Naive thymus-derived CD8-positive, alpha-beta T cell (primary cell): ENCODE measurements around the gene TUBGCP4. TPM values are rescaled to one million over a fixed set of nuclear protein-coding genes. Genes with fewer than 3 reads are reported as not detected.
A peak's percentile ranks its signal among the peaks of the same experiment; 100 is the strongest.
"Not testable (repeated sequence)": the region's sequence is repeated elsewhere in the genome, so short reads cannot be mapped to it uniquely, and the experiment has no call there.

Source experiments
- ATAC-seq, 2 donors: fragments of 150-1000 bp; cut with Tn5 transposase in 1 of 2; sonication (Bioruptor Pico), chemical (Tn5 transposase) in 1 of 2; 1 replicate in 1 of 2; 2 replicates in 1 of 2; pipeline ENCODE4 v1.10.0; 2021; ENCODE audit warnings: mild to moderate bottlenecking in 2 of 2, moderate library complexity in 2 of 2
- POLR2A ChIA-PET: fragments of 350-600 bp; sonication (Branson Sonifier 250); formaldehyde crosslinking; loops from one replicate; lab custom pipeline; 2021; ENCODE audit warnings: antibody characterized with exemption; lab: Charles Lee
- DNase-seq, 10 donors: peaks; one replicate each; pipeline versions ENCODE4 v3.0.0 to v3.0.0-alpha.2; 2020 to 2022
- H3K27ac Mint-ChIP-seq, 10 donors: one replicate each; pipeline ENCODE4 v1.8.0; 2020 to 2022; ENCODE audit warnings: mild to moderate bottlenecking in 10 of 10, mixed read lengths in 10 of 10, moderate library complexity in 4 of 10, inconsistent platforms in 1 of 10
- H3K27me3 Mint-ChIP-seq, 5 donors: one replicate each; pipeline ENCODE4 v1.8.0; 2021 to 2022; ENCODE audit warnings: mixed read lengths in 5 of 5
- H3K36me3 Mint-ChIP-seq, 3 donors: one replicate each; pipeline ENCODE4 v1.8.0; 2020 to 2022; ENCODE audit warnings: mixed read lengths in 3 of 3, mild to moderate bottlenecking in 2 of 3, inconsistent platforms in 1 of 3
- H3K4me1 Mint-ChIP-seq, 4 donors: one replicate each; pipeline ENCODE4 v1.8.0; 2021 to 2022; ENCODE audit warnings: mixed read lengths in 4 of 4
- H3K4me3 Mint-ChIP-seq, 10 donors: one replicate each; pipeline ENCODE4 v1.8.0; 2020 to 2022; ENCODE audit warnings: mild to moderate bottlenecking in 10 of 10, mixed read lengths in 10 of 10, moderate library complexity in 6 of 10, inconsistent platforms in 1 of 10
- H3K9me3 Mint-ChIP-seq, 9 donors: one replicate each; pipeline ENCODE4 v1.8.0; 2020 to 2022; ENCODE audit warnings: mixed read lengths in 9 of 9, mild to moderate bottlenecking in 3 of 9, inconsistent platforms in 1 of 9, moderate library complexity in 1 of 9
- polyA plus RNA-seq, 3 donors: library from polyadenylated mRNA; unstranded; fragments of 300-500 nt; fragmentation: Illumina TruSeq; gene quantifications; one replicate each; pipeline ENCODE4 v1.2.3, GENCODE V29; 2021
- total RNA-seq, 8 experiments: library from RNA in 2 of 8; stranded (reverse) in 2 of 8; gene quantifications; one replicate each; pipeline ENCODE4 v1.2.3 and lab custom pipeline; 2021 to 2026

TUBGCP4 gene
- total and polyA plus RNA-seq, 5 experiments from 2014 or later: 7.6 to 22.7 (median 15.0) TPM

GRCh38 chr15:43370310-43370974 lies 459 bp upstream of the TUBGCP4 start:
- H3K4me1 Mint-ChIP-seq: peaks cover 39 to 58% (median 50%) of the 10 kb centered on the region in 4 donors
- POLR2A ChIA-PET: interaction anchor here (0.6 to 2.2 kb wide), 4 partner anchors 8 to 1097 kb away, joined by 3 to 9 read pairs (median 4); partner anchors contain the start of genes GANC, LCMT2 and TMEM87A
- H3K36me3 Mint-ChIP-seq: peaks cover 36 to 41% (median 36%) of the 10 kb centered on the region in 3 donors
- DNase-seq (peak in 2 of 10 donors; percentile 4 to 12), ATAC-seq (peak; percentile 11 to 67)
- peaks cover 3 to 42% (median 32%) of the 10 kb centered on the region in 9 donors for H3K9me3 Mint-ChIP-seq
- peak overlapping the region; percentile 87 to 93 (median 91) for H3K4me3 Mint-ChIP-seq
- peak overlapping the region; percentile 70 to 96 (median 90) for H3K27ac Mint-ChIP-seq
- H3K27me3 Mint-ChIP-seq: no peaks in the 10 kb centered on the region

DNA sequence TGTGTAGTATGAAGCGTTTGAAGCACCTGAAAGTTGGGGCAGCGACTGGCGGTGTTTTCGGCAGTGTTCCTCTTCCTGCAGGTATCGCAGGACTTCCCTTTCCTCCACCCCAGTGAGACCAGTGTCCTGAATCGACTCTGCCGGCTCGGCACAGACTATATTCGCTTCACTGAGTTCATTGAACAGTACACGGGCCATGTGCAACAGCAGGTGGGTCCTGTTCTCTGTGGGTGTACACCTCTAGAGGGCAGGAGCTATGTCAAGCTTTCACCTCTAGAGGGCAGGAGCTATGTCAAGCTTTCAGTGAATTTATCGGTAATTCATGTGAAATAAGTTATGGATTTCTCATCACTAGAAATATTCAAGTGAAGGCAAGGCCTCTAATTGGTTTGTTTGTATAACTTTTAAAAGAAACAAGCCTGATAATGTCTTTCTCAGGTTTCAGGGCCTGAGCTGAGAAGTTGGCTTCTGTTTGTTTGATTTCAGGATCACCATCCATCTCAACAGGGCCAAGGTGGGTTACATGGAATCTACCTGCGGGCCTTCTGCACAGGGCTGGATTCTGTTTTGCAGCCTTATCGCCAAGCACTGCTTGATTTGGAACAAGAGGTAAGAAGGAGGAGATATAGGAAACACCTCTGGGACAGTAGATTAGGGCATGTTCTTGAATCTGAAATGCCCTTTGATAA lies 5.3 kb downstream of the TUBGCP4 start:
- Mint-ChIP-seq H3K9me3 (no peaks in the 10 kb centered on the region), H3K27me3 (no peaks in the 10 kb centered on the region), H3K4me1 (peaks cover 16 to 35% (median 24%) of the 10 kb centered on the region in 4 donors), H3K27ac (peak overlapping the region in 1 of 10 donors; percentile 1), H3K36me3 (peaks cover 0 to 42% (median 16%) of the 10 kb centered on the region in 3 donors), H3K4me3 (no peak overlapping the region)
- ATAC-seq (peak; percentile 52 to 75), DNase-seq (peak in 8 of 10 donors; percentile 5 to 62 (median 23))
- POLR2A ChIA-PET: interaction anchor here (1.2 kb wide), 1 partner anchor 15 kb away, joined by 4 read pairs; no protein-coding TSS in a partner anchor

DNA sequence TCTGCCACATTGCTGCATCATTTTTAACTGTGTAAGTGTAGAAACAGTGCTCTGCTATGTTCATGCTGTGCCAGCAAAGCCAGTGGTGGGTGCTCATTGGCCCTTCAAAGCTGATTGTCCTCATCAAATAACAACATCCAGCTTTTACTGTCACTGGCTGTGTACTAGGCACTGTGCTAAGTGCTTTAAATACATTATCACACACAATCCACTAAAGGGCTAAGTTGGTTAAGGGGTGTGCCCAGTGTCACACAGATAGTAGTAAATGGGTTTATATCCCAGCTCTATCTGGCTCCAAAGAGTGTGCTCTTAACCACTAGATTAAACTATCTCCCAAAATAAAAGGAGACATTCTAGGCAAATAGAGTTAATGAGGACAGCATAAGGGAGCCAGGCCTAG lies 7.7 kb downstream of the TUBGCP4 start:
- H3K27me3 Mint-ChIP-seq: no peaks in the 10 kb centered on the region
- H3K27ac Mint-ChIP-seq: no peak overlapping the region
- H3K4me1 Mint-ChIP-seq: peaks cover 3 to 17% (median 8%) of the 10 kb centered on the region in 4 donors
- H3K9me3 Mint-ChIP-seq: no peaks in the 10 kb centered on the region
- H3K4me3 Mint-ChIP-seq: no peak overlapping the region
- ATAC-seq (no peak), DNase-seq (no peak)
- H3K36me3 Mint-ChIP-seq: peaks cover 0 to 61% (median 19%) of the 10 kb centered on the region in 3 donors
- POLR2A ChIA-PET: no interaction called here

DNA sequence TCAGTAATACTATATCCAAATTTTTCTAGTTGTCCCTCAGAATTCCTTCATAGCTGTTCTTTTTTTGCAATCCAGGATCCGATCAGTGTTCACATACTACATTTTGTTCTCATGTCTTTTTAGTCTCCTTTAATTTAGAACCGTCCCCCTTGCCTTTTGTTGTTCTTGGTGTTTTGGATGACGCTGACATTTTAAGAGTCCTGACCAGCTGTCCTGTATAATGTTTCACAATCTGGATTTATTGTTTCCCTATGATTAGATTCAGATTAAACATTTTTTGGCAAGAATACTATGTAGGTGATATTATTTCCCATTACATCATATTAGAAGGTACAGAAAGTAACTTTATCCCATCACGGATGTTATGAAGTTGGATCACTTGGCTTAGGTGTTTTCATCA lies 11.4 kb downstream of the TUBGCP4 start:
- H3K4me3 Mint-ChIP-seq: no peak overlapping the region
- no peak for ATAC-seq
- POLR2A ChIA-PET: no interaction called here
- peaks cover 0 to 10% (median 3%) of the 10 kb centered on the region in 4 donors for H3K4me1 Mint-ChIP-seq
- H3K27me3 Mint-ChIP-seq: no peaks in the 10 kb centered on the region
- H3K27ac Mint-ChIP-seq: no peak overlapping the region
- DNase-seq: no peak
- no peaks in the 10 kb centered on the region for H3K9me3 Mint-ChIP-seq
- H3K36me3 Mint-ChIP-seq: peaks cover 9 to 86% (median 42%) of the 10 kb centered on the region in 3 donors

DNA sequence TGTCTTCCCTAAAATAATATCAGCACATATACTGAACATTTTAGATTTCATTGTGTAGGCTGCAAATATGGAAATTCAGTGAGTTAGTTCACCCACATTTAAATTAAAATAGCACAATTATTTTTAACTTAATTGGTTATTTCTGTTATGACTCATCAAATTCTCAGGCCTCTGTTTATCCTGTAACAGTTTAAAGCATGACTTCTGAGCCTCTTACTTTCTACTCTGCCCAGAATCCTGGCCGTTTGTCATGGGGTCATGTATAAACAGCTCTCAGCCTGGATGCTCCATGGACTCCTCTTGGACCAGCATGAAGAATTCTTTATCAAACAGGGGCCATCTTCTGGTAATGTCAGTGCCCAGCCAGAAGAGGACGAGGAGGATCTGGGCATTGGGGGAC lies 12.2 kb downstream of the TUBGCP4 start:
- no peaks in the 10 kb centered on the region for H3K27me3 Mint-ChIP-seq
- no peaks in the 10 kb centered on the region for H3K9me3 Mint-ChIP-seq
- POLR2A ChIA-PET: interaction anchor here (0.7 to 1.1 kb wide), 2 partner anchors 8 to 358 kb away, joined by 3 read pairs; no protein-coding TSS in a partner anchor
- no peak for ATAC-seq
- DNase-seq: no peak
- peaks cover 0 to 6% (median 3%) of the 10 kb centered on the region in 4 donors for H3K4me1 Mint-ChIP-seq
- no peak overlapping the region for H3K27ac Mint-ChIP-seq
- peaks cover 9 to 86% (median 37%) of the 10 kb centered on the region in 3 donors for H3K36me3 Mint-ChIP-seq
- no peak overlapping the region for H3K4me3 Mint-ChIP-seq

DNA sequence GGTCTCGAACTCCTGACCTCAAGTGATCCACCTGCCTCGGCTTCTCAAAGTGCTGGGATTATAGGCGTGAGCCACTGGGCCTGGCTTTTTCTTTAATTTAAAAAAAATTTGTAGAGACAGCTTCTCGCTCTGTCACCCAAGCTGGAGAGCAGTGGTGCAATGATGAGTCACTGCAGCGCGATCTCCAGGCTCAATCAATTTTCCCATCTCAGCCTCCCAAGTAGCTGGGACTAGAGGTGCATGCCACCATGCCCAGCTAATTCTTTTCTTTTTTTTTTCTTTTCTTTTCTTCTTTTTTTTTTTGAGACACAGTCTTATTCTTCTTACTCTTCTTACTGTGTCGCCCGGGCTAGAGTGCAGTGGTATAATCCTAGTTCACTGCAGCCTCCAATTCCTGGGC lies 19.8 kb downstream of the TUBGCP4 start:
- ATAC-seq (no peak), DNase-seq (no peak)
- no peaks in the 10 kb centered on the region for H3K27me3 Mint-ChIP-seq
- H3K36me3 Mint-ChIP-seq: peaks cover 16 to 83% (median 30%) of the 10 kb centered on the region in 3 donors
- POLR2A ChIA-PET: no interaction called here
- H3K9me3 Mint-ChIP-seq: no peaks in the 10 kb centered on the region
- peak overlapping the region in 3 of 10 donors; percentile 22 to 36 (median 30) for H3K27ac Mint-ChIP-seq
- no peak overlapping the region for H3K4me3 Mint-ChIP-seq
- peaks cover 0 to 2% (median 1%) of the 10 kb centered on the region in 4 donors for H3K4me1 Mint-ChIP-seq

GRCh38 chr15:43393592-43393991 lies 22.7 kb downstream of the TUBGCP4 start:
- H3K9me3 Mint-ChIP-seq, H3K4me1 Mint-ChIP-seq, DNase-seq, ATAC-seq, POLR2A ChIA-PET, H3K27ac Mint-ChIP-seq, H3K27me3 Mint-ChIP-seq, H3K4me3 Mint-ChIP-seq: not testable (repeated sequence)
- peaks cover 10 to 85% (median 25%) of the 10 kb centered on the region in 3 donors for H3K36me3 Mint-ChIP-seq

- H3K27me3 Mint-ChIP-seq: no peaks in the 10 kb centered on the region
- H3K4me3 Mint-ChIP-seq: no peak overlapping the region
- peaks cover 0 to 95% (median 28%) of the 10 kb centered on the region in 3 donors for H3K36me3 Mint-ChIP-seq
- POLR2A ChIA-PET: no interaction called here
- peaks cover 0 to 2% (median 0%) of the 10 kb centered on the region in 4 donors for H3K4me1 Mint-ChIP-seq
- peak overlapping the region in 4 of 10 donors; percentile 24 to 52 (median 26) for H3K27ac Mint-ChIP-seq
- H3K9me3 Mint-ChIP-seq: no peaks in the 10 kb centered on the region
- DNase-seq (no peak), ATAC-seq (no peak)
These were observed 31.4 kb downstream of the TUBGCP4 start for GRCh38 chr15:43402255-43402654.

DNA sequence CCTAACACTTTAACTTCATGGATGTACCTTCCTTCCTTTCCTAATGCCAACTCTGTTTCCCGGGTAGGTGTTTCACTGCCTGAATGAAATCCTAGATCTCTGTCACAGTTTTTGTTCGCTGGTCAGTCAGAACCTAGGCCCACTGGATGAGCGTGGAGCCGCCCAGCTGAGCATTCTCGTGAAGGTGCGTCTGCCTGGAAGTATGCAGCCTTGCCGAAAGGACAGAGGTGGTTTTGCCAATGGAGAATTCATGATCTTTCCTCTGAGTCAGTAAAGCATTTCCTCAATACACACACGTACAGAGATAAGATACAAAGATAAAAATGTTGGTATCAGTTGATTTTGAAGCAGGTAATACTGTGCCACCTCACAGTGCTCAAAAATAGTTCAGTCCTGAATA lies 32.7 kb downstream of the TUBGCP4 start:
- DNase-seq: no peak
- Mint-ChIP-seq H3K27me3 (no peaks in the 10 kb centered on the region), H3K4me3 (no peak overlapping the region), H3K27ac (peak overlapping the region in 5 of 10 donors; percentile 12 to 66 (median 27)), H3K9me3 (no peaks in the 10 kb centered on the region), H3K4me1 (peaks cover 0 to 2% (median 0%) of the 10 kb centered on the region in 4 donors), H3K36me3 (peaks cover 0 to 95% (median 28%) of the 10 kb centered on the region in 3 donors)
- POLR2A ChIA-PET: no interaction called here
- ATAC-seq: no peak

DNA sequence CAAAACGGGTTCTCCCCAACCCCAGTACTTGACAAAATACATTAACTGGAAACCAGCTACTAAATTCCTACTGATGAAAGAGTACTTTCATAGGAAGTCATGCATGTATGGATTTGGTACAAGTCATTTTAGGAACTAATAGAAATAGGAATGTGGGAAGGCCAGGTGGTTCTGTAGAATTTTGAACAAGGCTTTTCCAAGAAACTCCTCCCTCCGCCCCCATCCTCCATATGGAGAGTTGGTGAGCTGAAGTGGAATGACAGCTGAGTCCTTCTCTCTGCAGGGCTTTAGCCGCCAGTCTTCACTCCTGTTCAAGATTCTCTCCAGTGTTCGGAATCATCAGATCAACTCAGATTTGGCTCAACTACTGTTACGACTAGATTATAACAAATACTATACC lies 33.2 kb downstream of the TUBGCP4 start:
- Mint-ChIP-seq H3K4me3 (no peak overlapping the region), H3K9me3 (no peaks in the 10 kb centered on the region), H3K4me1 (peaks cover 0 to 2% (median 0%) of the 10 kb centered on the region in 4 donors), H3K36me3 (peaks cover 0 to 95% (median 25%) of the 10 kb centered on the region in 3 donors), H3K27me3 (no peaks in the 10 kb centered on the region), H3K27ac (peak overlapping the region in 4 of 10 donors; percentile 12 to 81 (median 36))
- DNase-seq: no peak
- POLR2A ChIA-PET: no interaction called here
- no peak for ATAC-seq

- ATAC-seq (no peak), DNase-seq (no peak)
- H3K27ac Mint-ChIP-seq: peak overlapping the region in 1 of 10 donors; percentile 70
- no peaks in the 10 kb centered on the region for H3K27me3 Mint-ChIP-seq
- no peaks in the 10 kb centered on the region for H3K9me3 Mint-ChIP-seq
- no peak overlapping the region for H3K4me3 Mint-ChIP-seq
- POLR2A ChIA-PET: no interaction called here
- peaks cover 0 to 95% (median 24%) of the 10 kb centered on the region in 3 donors for H3K36me3 Mint-ChIP-seq
- H3K4me1 Mint-ChIP-seq: peaks cover 0 to 5% (median 0%) of the 10 kb centered on the region in 4 donors
These were observed 35.3 kb downstream of the TUBGCP4 start for GRCh38 chr15:43406189-43406588.

DNA sequence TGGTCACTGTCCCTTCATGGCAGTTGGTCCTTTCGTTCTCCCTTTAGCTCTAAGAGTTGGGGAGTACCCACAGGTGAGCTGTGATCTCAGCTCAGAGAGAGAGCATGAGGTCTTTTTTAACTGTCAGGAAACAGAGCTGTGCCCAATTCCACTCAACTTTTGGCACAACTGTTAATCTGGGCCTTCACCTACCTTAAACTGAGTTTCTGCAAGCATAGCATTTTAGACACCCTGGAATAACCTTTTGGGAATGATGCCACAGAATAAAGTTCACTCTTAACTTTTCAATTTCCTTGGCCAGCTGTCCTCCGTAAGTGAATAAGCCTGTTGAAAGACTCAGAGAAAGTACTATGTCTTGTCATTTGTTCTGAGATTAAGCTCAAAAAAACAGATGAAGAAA lies 35.9 kb downstream of the TUBGCP4 start:
- ATAC-seq (no peak), DNase-seq (no peak)
- Mint-ChIP-seq H3K4me3 (no peak overlapping the region), H3K36me3 (peaks cover 0 to 94% (median 24%) of the 10 kb centered on the region in 3 donors), H3K27ac (peak overlapping the region in 2 of 10 donors; percentile 70 to 82), H3K4me1 (peaks cover 0 to 5% (median 0%) of the 10 kb centered on the region in 4 donors), H3K27me3 (no peaks in the 10 kb centered on the region), H3K9me3 (no peaks in the 10 kb centered on the region)
- POLR2A ChIA-PET: no interaction called here
